ENCODE results near the gene R3HDML. TPM values are rescaled to one million over a fixed set of nuclear protein-coding genes. Genes with fewer than 3 reads are reported as not detected.

The R3HDML gene
- total and polyA plus RNA-seq, 9 donors: not detected

DNA sequence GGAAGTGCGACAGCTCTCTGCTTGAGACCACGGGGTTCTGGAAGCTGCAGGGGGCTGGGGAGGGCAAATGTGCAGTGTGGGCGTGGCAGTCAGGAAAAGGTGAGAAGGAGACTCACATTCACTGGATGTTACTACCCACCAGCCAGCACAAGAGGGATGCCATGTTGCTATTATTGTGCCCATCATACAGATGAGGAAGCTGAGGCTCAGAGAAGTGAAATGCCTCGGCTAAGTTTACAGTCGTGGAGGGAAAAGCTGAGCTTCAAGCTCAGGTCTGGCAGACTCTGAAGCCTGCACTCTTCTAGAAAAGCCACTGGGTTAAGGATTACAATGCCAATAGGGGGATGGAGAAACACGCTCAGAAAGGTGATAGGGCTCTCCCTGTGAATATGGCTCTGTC lies 53.0 kb downstream of the R3HDML start:
- Histone ChIP-seq H3K27ac (ENCODE audit: low read length) (no peak overlapping the region), H3K9me3 (replicated peaks; ENCODE audit: control insufficient read depth, low read depth, low read length) (no peaks in the 10 kb centered on the region), H3K36me3 (ENCODE audit: control insufficient read depth, insufficient read depth, low read length) (no peaks in the 10 kb centered on the region), H3K4me3 (ENCODE audit: low read length) (no peak overlapping the region), H3K4me1 (ENCODE audit: control insufficient read depth, insufficient read depth, low read length) (no peaks in the 10 kb centered on the region), H3K27me3 (ENCODE audit: control insufficient read depth, insufficient read depth, low read length) (peaks cover 21% of the 10 kb centered on the region)
- 71% methylated on average over 5 of the region's 6 CpGs for WGBS (ENCODE audit: insufficient coverage)
- DNase-seq: no peak

- H3K4me3 ChIP-seq (ENCODE audit: low read length): no peak overlapping the region
- H3K4me1 ChIP-seq (ENCODE audit: control insufficient read depth, insufficient read depth, low read length): no peaks in the 10 kb centered on the region
- no peaks in the 10 kb centered on the region for H3K36me3 ChIP-seq (ENCODE audit: control insufficient read depth, insufficient read depth, low read length)
- H3K9me3 ChIP-seq (replicated peaks; ENCODE audit: control insufficient read depth, low read depth, low read length): no peaks in the 10 kb centered on the region
- no peak for DNase-seq
- H3K27me3 ChIP-seq (ENCODE audit: control insufficient read depth, insufficient read depth, low read length): peaks cover 24% of the 10 kb centered on the region
- H3K27ac ChIP-seq (ENCODE audit: low read length): no peak overlapping the region
- whole genome bisulfite sequencing (ENCODE audit: insufficient coverage): 53% methylated on average over 5 of the region's 5 CpGs
Observed at GRCh38 chr20:44390280-44390679, 53.4 kb downstream of the R3HDML start.

GRCh38 chr20:44392088-44392775 lies 55.4 kb downstream of the R3HDML start:
- Histone ChIP-seq H3K27me3 (ENCODE audit: control insufficient read depth, insufficient read depth, low read length) (peaks cover 32% of the 10 kb centered on the region), H3K4me3 (ENCODE audit: low read length) (no peak overlapping the region), H3K36me3 (ENCODE audit: control insufficient read depth, insufficient read depth, low read length) (no peaks in the 10 kb centered on the region), H3K4me1 (ENCODE audit: control insufficient read depth, insufficient read depth, low read length) (no peaks in the 10 kb centered on the region), H3K9me3 (replicated peaks; ENCODE audit: control insufficient read depth, low read depth, low read length) (no peaks in the 10 kb centered on the region), H3K27ac (ENCODE audit: low read length) (no peak overlapping the region)
- DNase-seq: no peak
- no CpG with 5 or more reads among the region's 8 CpGs for WGBS (ENCODE audit: insufficient coverage)

DNA sequence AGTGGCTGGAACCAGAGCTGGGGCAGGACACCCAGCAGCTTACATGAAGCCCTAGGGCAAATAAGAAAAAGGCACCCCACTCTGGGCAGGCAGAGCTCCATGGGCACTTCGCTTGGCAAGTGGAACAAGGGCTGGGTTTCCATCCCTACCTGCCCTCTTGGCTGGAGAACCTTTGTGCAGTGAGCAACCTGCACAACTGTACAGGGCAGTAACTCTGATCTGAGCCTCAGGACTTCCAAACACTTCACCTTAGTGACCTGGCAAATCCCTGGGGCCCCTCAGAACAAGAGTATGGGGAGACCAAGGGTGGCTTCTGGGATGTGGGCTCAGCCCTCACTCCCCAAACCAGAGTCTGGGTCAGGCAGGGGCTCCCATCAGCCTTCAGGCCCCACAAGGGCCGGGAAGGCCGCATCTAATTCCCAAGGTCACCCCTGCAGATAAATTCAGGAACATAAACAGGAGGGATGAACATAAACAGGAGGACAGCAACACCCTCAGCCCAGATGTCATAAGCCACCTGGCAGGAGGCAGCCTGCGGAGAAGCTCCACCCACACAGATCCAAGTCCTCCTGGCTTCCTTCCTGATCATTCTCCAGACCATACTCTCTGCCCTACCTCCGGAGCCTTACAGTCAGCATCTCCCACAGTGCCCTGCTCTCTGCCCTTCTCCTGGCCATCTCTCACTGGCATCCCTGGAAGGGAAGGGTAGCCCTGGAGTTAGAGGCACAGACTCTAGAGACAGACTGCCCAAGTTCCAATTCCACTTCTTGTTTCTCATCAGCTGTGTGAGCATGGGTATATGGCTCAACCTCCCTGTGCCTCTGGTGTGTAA lies 56.1 kb downstream of the R3HDML start:
- no peak for DNase-seq
- no peaks in the 10 kb centered on the region for H3K9me3 ChIP-seq (replicated peaks; ENCODE audit: control insufficient read depth, low read depth, low read length)
- 54% methylated on average over 2 of the region's 5 CpGs for WGBS (ENCODE audit: insufficient coverage)

DNA sequence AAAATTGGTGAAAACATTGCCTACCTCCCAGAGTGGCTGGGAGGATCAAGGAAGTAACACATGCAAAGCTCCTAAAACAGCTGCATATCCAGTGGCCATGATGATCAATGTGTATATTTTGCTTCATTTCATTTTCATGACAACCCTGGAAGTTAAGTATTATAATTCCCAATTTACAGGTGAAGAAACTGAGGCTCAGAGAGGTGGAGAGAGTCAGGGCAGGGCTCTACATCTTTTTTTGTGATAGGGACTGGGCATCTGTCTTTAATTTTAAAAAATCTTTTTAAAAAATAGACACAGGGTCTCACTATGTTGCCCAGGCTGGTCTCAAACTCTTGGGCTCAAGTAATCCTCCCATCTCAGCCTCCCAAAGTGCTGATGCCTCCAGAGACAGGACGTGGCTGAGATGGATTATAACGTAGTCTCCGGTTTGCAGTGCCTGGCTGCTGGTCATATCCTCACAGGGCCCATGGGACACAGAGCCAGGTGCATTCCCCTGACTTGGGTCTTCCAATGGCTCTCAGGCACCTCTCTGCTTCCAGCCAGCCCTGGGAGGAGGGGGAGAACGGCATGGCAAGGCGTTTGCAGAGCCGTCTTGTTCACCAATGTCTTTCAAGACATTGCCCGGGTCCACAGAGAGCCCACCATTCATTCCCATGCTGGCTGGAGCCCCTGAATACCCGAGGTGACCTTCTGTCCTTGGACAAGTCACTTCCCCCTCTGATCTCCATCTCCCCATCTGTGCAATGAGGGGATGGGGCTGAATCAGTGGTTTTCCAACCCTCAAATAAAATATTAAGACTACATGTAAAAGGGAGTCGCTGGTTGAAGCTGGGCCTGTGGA lies 57.0 kb downstream of the R3HDML start:
- Histone ChIP-seq H3K4me1 (ENCODE audit: control insufficient read depth, insufficient read depth, low read length) (no peaks in the 10 kb centered on the region), H3K9me3 (replicated peaks; ENCODE audit: control insufficient read depth, low read depth, low read length) (no peaks in the 10 kb centered on the region), H3K27me3 (ENCODE audit: control insufficient read depth, insufficient read depth, low read length) (peaks cover 28% of the 10 kb centered on the region), H3K36me3 (ENCODE audit: control insufficient read depth, insufficient read depth, low read length) (no peaks in the 10 kb centered on the region), H3K27ac (ENCODE audit: low read length) (no peak overlapping the region), H3K4me3 (ENCODE audit: low read length) (no peak overlapping the region)
- no peak for DNase-seq
- 57% methylated on average over 4 of the region's 9 CpGs for WGBS (ENCODE audit: insufficient coverage)

More for the DNA sequence above, 56.1 kb downstream of the R3HDML start:
- no peaks in the 10 kb centered on the region for H3K36me3 ChIP-seq (ENCODE audit: control insufficient read depth, insufficient read depth, low read length)
- peaks cover 32% of the 10 kb centered on the region for H3K27me3 ChIP-seq (ENCODE audit: control insufficient read depth, insufficient read depth, low read length)
- no peaks in the 10 kb centered on the region for H3K4me1 ChIP-seq (ENCODE audit: control insufficient read depth, insufficient read depth, low read length)
- H3K4me3 ChIP-seq (ENCODE audit: low read length): no peak overlapping the region
- no peak overlapping the region for H3K27ac ChIP-seq (ENCODE audit: low read length)

GRCh38 chr20:44394452-44394701 lies 57.5 kb downstream of the R3HDML start:
- H3K4me1 ChIP-seq (ENCODE audit: control insufficient read depth, insufficient read depth, low read length): no peaks in the 10 kb centered on the region
- peaks cover 29% of the 10 kb centered on the region for H3K27me3 ChIP-seq (ENCODE audit: control insufficient read depth, insufficient read depth, low read length)
- WGBS (ENCODE audit: insufficient coverage): 71% methylated on average over 2 of the region's 2 CpGs
- H3K36me3 ChIP-seq (ENCODE audit: control insufficient read depth, insufficient read depth, low read length): no peaks in the 10 kb centered on the region
- H3K9me3 ChIP-seq (replicated peaks; ENCODE audit: control insufficient read depth, low read depth, low read length): no peaks in the 10 kb centered on the region
- DNase-seq: no peak
- no peak overlapping the region for H3K4me3 ChIP-seq (ENCODE audit: low read length)
- no peak overlapping the region for H3K27ac ChIP-seq (ENCODE audit: low read length)

- no peak overlapping the region for H3K4me3 ChIP-seq (ENCODE audit: low read length)
Observed at GRCh38 chr20:44394702-44395460, 58.0 kb downstream of the R3HDML start.

GRCh38 chr20:44395461-44396340 lies 58.9 kb downstream of the R3HDML start:
- Histone ChIP-seq H3K4me1 (ENCODE audit: control insufficient read depth, insufficient read depth, low read length) (no peaks in the 10 kb centered on the region), H3K9me3 (replicated peaks; ENCODE audit: control insufficient read depth, low read depth, low read length) (no peaks in the 10 kb centered on the region), H3K27me3 (ENCODE audit: control insufficient read depth, insufficient read depth, low read length) (peaks cover 22% of the 10 kb centered on the region), H3K4me3 (ENCODE audit: low read length) (no peak overlapping the region), H3K27ac (ENCODE audit: low read length) (no peak overlapping the region), H3K36me3 (ENCODE audit: control insufficient read depth, insufficient read depth, low read length) (no peaks in the 10 kb centered on the region)
- WGBS (ENCODE audit: insufficient coverage): 76% methylated on average over 4 of the region's 11 CpGs
- no peak for DNase-seq

More at GRCh38 chr20:44394702-44395460, 58.0 kb downstream of the R3HDML start:
- H3K36me3 ChIP-seq (ENCODE audit: control insufficient read depth, insufficient read depth, low read length): no peaks in the 10 kb centered on the region
- WGBS (ENCODE audit: insufficient coverage): 73% methylated on average over 11 of the region's 15 CpGs
- H3K9me3 ChIP-seq (replicated peaks; ENCODE audit: control insufficient read depth, low read depth, low read length): no peaks in the 10 kb centered on the region
- DNase-seq: no peak
- no peak overlapping the region for H3K27ac ChIP-seq (ENCODE audit: low read length)
- H3K27me3 ChIP-seq (ENCODE audit: control insufficient read depth, insufficient read depth, low read length): peaks cover 26% of the 10 kb centered on the region
- no peaks in the 10 kb centered on the region for H3K4me1 ChIP-seq (ENCODE audit: control insufficient read depth, insufficient read depth, low read length)

Data from muscle of leg (tissue), 11 donors.